SK-N-SH (cell line): ENCODE data around the gene HOMER3. TPM values are rescaled to one million over a fixed set of nuclear protein-coding genes. Genes with fewer than 3 reads are reported as not detected.
A peak's percentile ranks its signal among the peaks of the same experiment; 100 is the strongest.

ENCODE experiments used
- CTCF ChIA-PET: fragments of 300-600, 350-600 bp; formaldehyde crosslinking; extraction: SDS; loops from one replicate; lab custom pipeline; 2021; lab: Yijun Ruan, JAX
- POLR2A ChIA-PET: fragments of 350-600 bp; sonication (Branson Sonifier 250); formaldehyde crosslinking; extraction: SDS; loops from one replicate; lab custom pipeline; 2020; ENCODE audit warnings: antibody characterized with exemption, inconsistent platforms; lab: Yijun Ruan, JAX
- DNase-seq: peaks from one replicate; pipeline ENCODE4 v3.0.0; 2012
- H2AFZ ChIP-seq: fragments of 200-600 bp; sonication (generic); 2 replicates; pipeline ENCODE4 v1.8.1; 2016; ENCODE audit warnings: antibody characterized with exemption, mild to moderate bottlenecking, low read depth
- H3F3A ChIP-seq: fragments of 200-600 bp; sonication (generic); replicated peaks from 2 replicates; pipeline ENCODE3; 2016; ENCODE audit warnings: antibody characterized with exemption, mild to moderate bottlenecking; ENCODE audit not compliant: insufficient read depth
- H3K27ac ChIP-seq, 2 experiments: fragments of 200-500 bp in 1 of 2; fragments of 200-600 bp in 1 of 2; sonication (Bioruptor generic) in 1 of 2; sonication (generic), shearing (Covaris generic) in 1 of 2; 2 replicates each; pipeline versions ENCODE4 v1.5.1 to v1.6.1; 2014 to 2016; ENCODE audit warnings: low read depth in 2 of 2, inconsistent platforms in 1 of 2, low read length in 1 of 2, mild to moderate bottlenecking in 1 of 2, mixed read lengths in 1 of 2
- H3K27me3 ChIP-seq: fragments of 200-600 bp; sonication (generic), shearing (Covaris generic); 2 replicates; pipeline ENCODE4 v1.6.1; 2016; ENCODE audit warnings: mixed run types; ENCODE audit not compliant: insufficient read depth
- H3K36me3 ChIP-seq, 2 experiments: fragments of 200-500 bp in 1 of 2; fragments of 200-600 bp in 1 of 2; sonication (Bioruptor generic) in 1 of 2; sonication (generic) in 1 of 2; replicated peaks in 1 of 2; 2 replicates each; pipeline versions ENCODE3 to v1.5.1; 2014 to 2016; ENCODE audit warnings: low read length in 1 of 2, mild to moderate bottlenecking in 1 of 2; ENCODE audit not compliant: insufficient read depth in 2 of 2, control insufficient read depth in 1 of 2
- H3K4me1 ChIP-seq, 2 experiments: fragments of 200-500 bp in 1 of 2; fragments of 200-600 bp in 1 of 2; sonication (Bioruptor generic) in 1 of 2; sonication (generic), shearing (Covaris generic) in 1 of 2; 2 replicates each; pipeline versions ENCODE4 v1.5.1 to v1.6.1; 2014 to 2016; ENCODE audit warnings: low read depth in 1 of 2, low read length in 1 of 2, mixed run types in 1 of 2; ENCODE audit not compliant: insufficient read depth in 2 of 2, control insufficient read depth in 1 of 2
- H3K4me2 ChIP-seq: fragments of 200-600 bp; sonication (generic), shearing (Covaris generic); 2 replicates; pipeline ENCODE4 v1.6.1; 2017; ENCODE audit warnings: mixed run types
- H3K4me3 ChIP-seq, 2 experiments: fragments of 200-500 bp in 1 of 2; fragments of 200-600 bp in 1 of 2; sonication (Bioruptor generic) in 1 of 2; sonication (generic), shearing (Covaris generic) in 1 of 2; 2 replicates each; pipeline versions ENCODE4 v1.5.1 to v1.8.1; 2014 to 2016; ENCODE audit warnings: low read depth in 2 of 2, inconsistent platforms in 1 of 2, low read length in 1 of 2, mild to moderate bottlenecking in 1 of 2, mixed read lengths in 1 of 2, moderate library complexity in 1 of 2
- H3K79me2 ChIP-seq: fragments of 200-600 bp; sonication (generic); 2 replicates; pipeline ENCODE4 v1.8.1; 2017; ENCODE audit warnings: mild to moderate bottlenecking; ENCODE audit not compliant: insufficient read depth
- H3K9ac ChIP-seq: fragments of 200-600 bp; sonication (generic); 2 replicates; pipeline ENCODE4 v1.6.1; 2017; ENCODE audit warnings: mixed run types
- H3K9me2 ChIP-seq: fragments of 200-600 bp; sonication (generic); 2 replicates; pipeline ENCODE4 v1.6.1; 2017; ENCODE audit warnings: mixed run types
- H3K9me3 ChIP-seq: fragments of 200-600 bp; sonication (generic); 2 replicates; pipeline ENCODE4 v1.6.1; 2017; ENCODE audit warnings: mixed run types, mild to moderate bottlenecking, moderate library complexity
- H4K20me1 ChIP-seq: fragments of 200-600 bp; sonication (generic); 2 replicates; pipeline ENCODE4 v1.6.1; 2017; ENCODE audit warnings: mild to moderate bottlenecking, mixed run types; ENCODE audit not compliant: insufficient read depth
- CTCF ChIP-seq: fragments of 200-600 bp; sonication (generic); IDR thresholded peaks from 2 replicates; pipeline ENCODE4 v1.6.1; 2017; ENCODE audit warnings: antibody characterized with exemption, mild to moderate bottlenecking, moderate library complexity
- EZH2phosphoT487 ChIP-seq: fragments of 200-600 bp; sonication (generic); IDR thresholded peaks from 2 replicates; pipeline ENCODE4 v1.6.1; 2017; ENCODE audit warnings: low read depth, mixed run types, mild to moderate bottlenecking, antibody characterized with exemption, moderate library complexity, borderline replicate concordance
- FOSL2 ChIP-seq: IDR thresholded peaks from 2 replicates; pipeline ENCODE4 v1.4.0; 2012; ENCODE audit warnings: low read depth, mild to moderate bottlenecking, moderate library complexity, borderline replicate concordance
- GABPA ChIP-seq: IDR thresholded peaks from 2 replicates; pipeline ENCODE4 v1.4.0; 2012; ENCODE audit warnings: low read depth, mild to moderate bottlenecking
- GATA2 ChIP-seq: sonication (generic); formaldehyde crosslinking; IDR thresholded peaks from 2 replicates; pipeline ENCODE4 v1.5.0; 2020; ENCODE audit warnings: mild to moderate bottlenecking, missing genetic modification reagents
- IRF3 ChIP-seq: fragments of 150-350 bp; IDR thresholded peaks from 2 replicates; pipeline ENCODE4 v1.6.1; 2016; ENCODE audit warnings: mild to moderate bottlenecking, low read depth, low read length
- MAX ChIP-seq: IDR thresholded peaks from 2 replicates; pipeline ENCODE4 v1.4.0; 2012; ENCODE audit warnings: low read depth
- MEF2A ChIP-seq: IDR thresholded peaks from 2 replicates; pipeline ENCODE4 v1.4.0; 2012; ENCODE audit warnings: low read depth, borderline replicate concordance
- MXI1 ChIP-seq: IDR thresholded peaks from 2 replicates; pipeline ENCODE4 v1.6.1; 2012; ENCODE audit warnings: mild to moderate bottlenecking, low read depth, low read length, improper control_type of control experiment
- PBX3 ChIP-seq: IDR thresholded peaks from 2 replicates; pipeline ENCODE4; 2012
- POLR2AphosphoS5 ChIP-seq: IDR thresholded peaks from 2 replicates; pipeline ENCODE4 v1.6.1; 2012; ENCODE audit warnings: low read depth, low read length
- REST ChIP-seq: IDR thresholded peaks from 2 replicates; pipeline ENCODE4 v1.6.1; 2012; ENCODE audit warnings: mild to moderate bottlenecking, low read depth, low read length, moderate library complexity
- RFX5 ChIP-seq: IDR thresholded peaks from 2 replicates; pipeline ENCODE4 v1.6.1; 2012; ENCODE audit warnings: mild to moderate bottlenecking, improper control_type of control experiment, low read length
- RXRA ChIP-seq: IDR thresholded peaks from 2 replicates; pipeline ENCODE4 v1.4.0; 2012; ENCODE audit warnings: low read depth, mild to moderate bottlenecking, borderline replicate concordance
- TAF1 ChIP-seq: IDR thresholded peaks from 2 replicates; pipeline ENCODE4 v1.6.1; 2012; ENCODE audit warnings: low read depth, mild to moderate bottlenecking, low read length, moderate library complexity, borderline replicate concordance
- USF1 ChIP-seq: IDR thresholded peaks from 2 replicates; pipeline ENCODE4 v1.4.0; 2012; ENCODE audit warnings: low read depth, borderline replicate concordance
- YY1 ChIP-seq: IDR thresholded peaks from 2 replicates; pipeline ENCODE4 v1.4.0; 2012; ENCODE audit warnings: low read depth, mild to moderate bottlenecking
- WGBS: methylation state at CpG from one replicate; pipeline ENCODE4 v1.1.6; 2017; ENCODE audit warnings: low lambda C conversion rate; 5-methylcytosine and 5-hydroxymethylcytosine counted together
- polyA plus RNA-seq, 3 experiments: library from polyadenylated mRNA; depleted of rRNA; stranded (reverse); fragments of >200 nt; gene quantifications; 2 replicates each; pipeline ENCODE4 v1.2.3, GENCODE V29; 2012

Gene HOMER3
- polyA plus RNA-seq, 1 of the 3 experiments (the other 2 are of a cell fraction): 83.0 TPM

- H3K79me2 ChIP-seq: peaks cover 65% of the 10 kb centered on the region
- DNase-seq: no peak
- H2AFZ ChIP-seq: no peak overlapping the region
- peaks cover 26% of the 10 kb centered on the region for H4K20me1 ChIP-seq
- POLR2A ChIA-PET: interaction anchor here (2.4 kb wide), 1 partner anchor 11 kb away, joined by 9 read pairs; no protein-coding TSS in a partner anchor
- H3K36me3 ChIP-seq: peaks cover 23 to 24% of the 10 kb centered on the region in 2 experiments
- no peaks in the 10 kb centered on the region for H3K27me3 ChIP-seq
- no peak for TF ChIP-seq USF1
- no peak for TF ChIP-seq MAX
- no peak for TF ChIP-seq EZH2phosphoT487
- TF ChIP-seq CTCF: no peak
- no peak for TF ChIP-seq GABPA
- TF ChIP-seq RXRA: no peak
- TF ChIP-seq TAF1: no peak
- TF ChIP-seq MEF2A: no peak
- no peak for TF ChIP-seq REST
- no peak for TF ChIP-seq GATA2
- TF ChIP-seq PBX3: no peak
- TF ChIP-seq YY1: no peak
- no peak for TF ChIP-seq MXI1
- TF ChIP-seq IRF3: no peak
- TF ChIP-seq RFX5: no peak
- no peak for TF ChIP-seq POLR2AphosphoS5
- no peak for TF ChIP-seq FOSL2
- peak overlapping the region; percentile 89 to 92 for H3K4me3 ChIP-seq
- 21% methylated on average over 9 of the region's 9 CpGs for WGBS
- H3K9me3 ChIP-seq: no peaks in the 10 kb centered on the region
- no peaks in the 10 kb centered on the region for H3K9me2 ChIP-seq
- peak overlapping the region; percentile 86 for H3K4me2 ChIP-seq
- H3F3A ChIP-seq: peaks cover 19% of the 10 kb centered on the region
- peak overlapping the region; percentile 79 for H3K9ac ChIP-seq
- peak overlapping the region in 1 of 2 experiments; percentile 54; a peak in 2 of 4 replicates for H3K27ac ChIP-seq
- CTCF ChIA-PET: interaction anchor here (0.7 to 7.2 kb wide), 5 partner anchors 9 to 326 kb away, joined by 3 to 76 read pairs (median 3); partner anchors contain the start of gene CERS1
- H3K4me1 ChIP-seq: peaks cover 5 to 12% of the 10 kb centered on the region in 2 experiments; a peak in 2 of 4 replicates
These were observed 20.6 kb downstream of the HOMER3 start for GRCh38 chr19:18920400-18920799.
